ENCODE measurements around the gene PSENEN. TPM values are rescaled to one million over a fixed set of nuclear protein-coding genes. Genes with fewer than 3 reads are reported as not detected.
"Not testable (repeated sequence)": the region's sequence is repeated elsewhere in the genome, so short reads cannot be mapped to it uniquely, and the experiment has no call there.

PSENEN gene
- total RNA-seq, 1 experiment from 2014 or later: 91.4 TPM

DNA sequence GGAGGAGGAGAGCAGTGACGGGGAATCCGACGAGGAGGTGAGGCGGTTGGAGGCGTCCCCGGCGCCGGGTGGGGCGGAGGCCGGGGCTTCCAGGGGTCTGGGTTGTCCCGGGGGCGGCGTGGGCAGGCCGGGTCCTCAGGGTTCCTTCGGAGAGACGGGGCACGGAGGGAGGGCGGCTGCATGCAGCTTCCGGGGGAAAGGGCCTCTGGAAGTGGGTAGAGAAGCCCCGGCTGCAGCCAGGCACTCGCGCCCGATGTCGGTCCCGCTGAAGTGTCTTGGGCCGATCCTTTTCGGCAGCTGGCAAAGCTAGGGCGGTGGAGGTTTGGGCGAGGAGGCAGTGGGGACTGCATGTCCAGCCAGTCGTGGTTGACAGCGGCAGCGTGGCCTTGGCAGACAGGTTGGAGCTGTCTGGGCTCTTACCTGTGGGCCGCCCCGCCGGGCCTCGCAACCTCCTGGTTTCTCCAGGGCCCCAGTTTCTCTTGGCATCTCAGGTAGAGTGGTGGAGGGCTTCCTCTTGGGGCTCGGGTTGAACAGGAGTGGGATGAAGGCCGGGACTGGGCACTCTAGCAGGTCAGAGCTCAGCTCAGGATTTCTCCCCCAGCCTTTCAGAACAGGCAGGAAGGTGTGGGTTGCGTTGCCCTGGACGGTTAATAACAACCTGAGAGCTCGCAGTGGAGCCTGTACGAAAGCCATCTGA lies 27.0 kb upstream of the PSENEN start:
- DNase-seq (ENCODE audit: low spot score): no peak

GRCh38 chr19:35719402-35720162 lies 25.9 kb upstream of the PSENEN start:
- no peak for DNase-seq (ENCODE audit: low spot score)

GRCh38 chr19:35720163-35720524 lies 25.3 kb upstream of the PSENEN start:
- DNase-seq (ENCODE audit: low spot score): no peak

DNA sequence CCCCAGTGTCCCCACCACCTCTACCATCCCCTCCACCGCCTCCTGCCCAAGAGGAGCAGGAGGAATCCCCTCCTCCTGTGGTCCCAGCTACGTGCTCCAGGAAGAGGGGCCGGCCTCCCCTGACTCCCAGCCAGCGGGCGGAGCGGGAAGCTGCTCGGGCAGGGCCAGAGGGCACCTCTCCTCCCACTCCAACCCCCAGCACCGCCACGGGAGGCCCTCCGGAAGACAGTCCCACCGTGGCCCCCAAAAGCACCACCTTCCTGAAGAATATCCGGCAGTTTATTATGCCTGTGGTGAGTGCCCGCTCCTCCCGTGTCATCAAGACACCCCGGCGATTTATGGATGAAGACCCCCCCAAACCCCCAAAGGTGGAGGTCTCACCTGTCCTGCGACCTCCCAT lies 24.8 kb upstream of the PSENEN start:
- no peak for DNase-seq (ENCODE audit: low spot score)

GRCh38 chr19:35721374-35721773 lies 24.1 kb upstream of the PSENEN start:
- no peak for DNase-seq (ENCODE audit: low spot score)

GRCh38 chr19:35722461-35722860 lies 23.0 kb upstream of the PSENEN start:
- DNase-seq (ENCODE audit: low spot score): no peak

- DNase-seq (ENCODE audit: low spot score): no peak
Measured at GRCh38 chr19:35722897-35723296, 22.6 kb upstream of the PSENEN start.

GRCh38 chr19:35723671-35724070 lies 21.8 kb upstream of the PSENEN start:
- no peak for DNase-seq (ENCODE audit: low spot score)

DNA sequence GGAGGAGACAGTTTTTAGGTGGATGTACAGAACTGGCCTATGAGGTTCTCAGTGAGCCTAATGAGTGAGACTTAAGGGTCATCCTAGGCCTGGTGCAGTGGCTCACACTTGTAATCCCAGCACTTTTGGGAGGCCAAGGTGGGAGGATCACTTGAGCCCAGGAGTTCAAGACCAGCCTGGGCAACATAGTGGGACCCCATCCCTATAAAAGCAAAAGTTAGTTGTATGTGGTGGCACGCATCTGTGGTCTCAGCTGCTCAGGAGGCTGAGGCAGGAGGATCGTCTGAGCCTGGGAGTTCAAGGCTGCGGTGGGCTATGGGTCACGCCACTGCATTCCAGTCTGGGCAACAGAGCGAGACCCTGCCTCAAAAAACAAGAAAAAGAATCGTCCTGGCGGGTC lies 21.3 kb upstream of the PSENEN start:
- DNase-seq (ENCODE audit: low spot score): not testable (repeated sequence)

GRCh38 chr19:35724560-35724959 lies 20.9 kb upstream of the PSENEN start:
- DNase-seq (ENCODE audit: low spot score): no peak

- DNase-seq (ENCODE audit: low spot score): no peak
Measured at GRCh38 chr19:35725216-35725861, 20.1 kb upstream of the PSENEN start.

DNA sequence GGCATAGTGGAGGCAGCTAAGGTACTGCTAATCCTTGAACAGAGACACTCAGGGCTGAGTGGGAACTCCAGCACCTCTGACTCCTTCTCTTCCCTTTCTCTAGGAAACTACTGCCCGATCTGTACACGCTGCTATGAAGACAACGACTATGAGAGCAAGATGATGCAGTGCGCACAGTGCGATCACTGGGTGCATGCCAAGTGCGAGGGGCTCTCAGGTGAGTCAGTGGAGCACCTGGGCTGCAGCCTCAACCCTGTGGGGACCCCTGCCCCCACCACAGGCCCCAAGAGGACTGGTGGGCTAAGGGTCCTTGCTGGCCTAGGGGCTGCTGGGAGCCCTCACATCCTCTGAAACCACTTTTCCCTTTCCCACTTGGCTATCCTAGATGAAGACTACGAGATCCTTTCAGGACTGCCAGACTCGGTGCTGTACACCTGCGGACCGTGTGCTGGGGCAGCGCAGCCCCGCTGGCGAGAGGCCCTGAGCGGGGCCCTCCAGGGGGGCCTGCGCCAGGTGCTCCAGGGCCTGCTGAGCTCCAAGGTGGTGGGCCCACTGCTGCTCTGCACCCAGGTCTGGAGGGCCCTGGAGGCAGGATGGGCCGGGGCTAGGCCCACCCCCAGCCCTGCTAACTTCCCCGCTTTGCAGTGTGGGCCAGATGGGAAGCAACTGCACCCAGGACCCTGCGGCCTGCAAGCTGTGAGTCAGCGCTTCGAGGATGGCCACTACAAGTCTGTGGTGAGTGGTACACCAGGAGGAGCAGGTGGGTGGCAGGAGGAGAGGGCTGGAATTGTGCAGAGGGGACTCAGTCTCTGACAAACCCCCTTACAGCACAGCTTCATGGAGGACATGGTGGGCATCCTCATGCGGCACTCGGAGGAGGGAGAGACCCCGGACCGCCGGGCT lies 18.1 kb upstream of the PSENEN start:
- DNase-seq (ENCODE audit: low spot score): no peak

DNA sequence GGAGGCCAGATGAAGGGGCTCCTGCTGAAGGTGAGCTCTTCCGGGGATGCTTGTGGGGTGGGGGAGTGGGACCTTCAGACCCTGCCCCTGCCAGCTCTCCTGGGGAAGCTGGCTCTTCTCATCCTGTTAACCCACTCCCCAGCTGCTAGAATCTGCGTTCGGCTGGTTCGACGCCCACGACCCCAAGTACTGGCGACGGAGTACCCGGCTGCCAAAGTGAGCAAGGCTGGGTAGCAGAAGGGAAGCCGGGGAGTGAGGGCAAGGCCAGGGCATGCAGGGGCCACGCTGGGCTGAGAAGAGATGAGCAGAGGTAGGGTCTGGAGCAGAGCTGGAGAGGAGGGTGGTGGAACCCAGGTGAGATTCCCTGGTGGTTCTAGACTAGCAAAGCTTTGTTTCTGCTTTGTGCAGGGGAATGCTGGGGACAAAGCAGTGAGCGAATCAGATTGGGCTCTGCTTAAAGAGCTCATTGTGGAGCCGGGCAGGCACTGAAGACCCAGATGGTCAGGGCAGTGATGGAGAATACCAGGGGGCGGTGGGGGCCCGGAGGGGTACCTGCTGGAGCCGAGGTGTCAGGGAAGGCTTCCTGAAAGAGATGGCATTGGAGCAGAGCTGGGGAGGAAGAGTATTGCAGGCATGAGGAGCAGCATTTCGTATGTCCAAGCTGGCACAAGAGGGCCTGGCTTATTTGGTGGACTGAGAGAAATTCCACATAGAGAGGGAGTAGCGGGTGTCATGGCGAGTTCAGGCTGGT lies 17.3 kb upstream of the PSENEN start:
- no peak for DNase-seq (ENCODE audit: low spot score)

DNA sequence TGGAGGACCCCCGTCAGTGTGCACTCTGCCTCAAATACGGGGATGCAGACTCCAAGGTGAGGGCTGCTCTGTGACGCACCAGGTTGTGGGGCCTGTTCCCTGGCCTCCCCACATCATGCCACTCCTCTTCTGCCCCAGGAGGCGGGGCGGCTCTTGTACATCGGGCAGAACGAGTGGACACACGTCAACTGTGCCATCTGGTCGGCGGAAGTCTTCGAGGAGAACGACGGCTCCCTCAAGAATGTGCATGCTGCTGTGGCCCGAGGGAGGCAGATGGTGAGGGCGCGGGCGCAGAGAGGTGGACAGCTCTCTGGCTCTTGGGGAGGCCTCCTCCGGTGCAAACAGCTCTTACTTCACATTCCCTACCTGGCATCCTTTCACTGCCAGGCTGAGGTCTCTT lies 16.4 kb upstream of the PSENEN start:
- DNase-seq (ENCODE audit: low spot score): no peak

DNA sequence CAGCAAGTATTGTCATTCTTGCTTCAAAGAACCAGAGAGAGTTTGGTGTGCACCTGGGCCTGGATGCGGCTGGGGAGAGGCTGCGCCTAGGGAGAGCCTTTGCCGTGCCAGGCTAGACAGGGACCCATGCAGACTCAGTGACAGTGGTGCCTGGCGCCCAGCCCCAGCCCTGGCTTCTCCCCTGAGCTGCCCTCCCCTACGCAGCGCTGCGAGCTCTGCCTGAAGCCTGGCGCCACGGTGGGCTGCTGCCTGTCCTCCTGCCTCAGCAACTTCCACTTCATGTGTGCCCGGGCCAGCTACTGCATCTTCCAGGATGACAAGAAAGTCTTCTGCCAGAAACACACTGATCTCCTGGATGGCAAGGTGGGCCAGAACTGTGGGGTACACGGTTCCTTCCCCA lies 15.7 kb upstream of the PSENEN start:
- no peak for DNase-seq (ENCODE audit: low spot score)

DNA sequence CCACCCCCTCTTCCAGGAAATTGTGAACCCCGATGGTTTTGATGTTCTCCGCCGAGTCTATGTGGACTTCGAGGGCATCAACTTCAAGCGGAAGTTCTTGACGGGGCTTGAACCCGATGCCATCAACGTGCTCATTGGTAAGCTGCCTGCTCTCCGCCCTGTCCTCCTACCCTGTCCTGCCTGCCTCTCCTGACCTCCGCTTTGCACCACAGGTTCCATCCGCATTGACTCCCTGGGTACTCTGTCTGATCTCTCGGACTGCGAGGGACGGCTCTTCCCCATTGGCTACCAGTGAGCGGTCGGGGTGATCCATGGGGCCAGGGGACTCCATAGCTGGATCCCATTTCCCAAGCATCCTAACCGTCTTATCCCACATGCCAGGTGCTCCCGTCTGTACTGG lies 15.1 kb upstream of the PSENEN start:
- no peak for DNase-seq (ENCODE audit: low spot score)

DNA sequence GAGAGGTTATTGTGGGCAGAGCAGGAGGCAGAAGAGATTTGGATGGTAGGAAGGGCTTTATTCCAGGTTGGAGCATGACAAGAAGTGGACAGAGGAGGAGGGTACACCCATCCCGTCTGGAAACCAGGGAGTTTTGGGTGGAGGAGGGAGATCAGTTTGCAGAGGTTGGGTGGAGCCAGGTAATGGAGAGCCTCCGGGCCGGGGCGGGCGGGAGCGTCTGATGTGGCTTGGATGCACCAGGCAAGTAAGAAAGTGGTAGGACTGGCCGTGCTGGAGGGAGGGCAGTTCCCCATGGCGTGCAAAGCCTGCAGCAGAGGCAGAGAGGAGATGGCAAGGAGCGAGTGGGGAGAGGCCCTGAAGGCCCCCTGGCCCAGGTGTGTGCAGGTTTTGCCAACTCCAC lies 14.1 kb upstream of the PSENEN start:
- no peak for DNase-seq (ENCODE audit: low spot score)

- DNase-seq (ENCODE audit: low spot score): no peak
Measured at GRCh38 chr19:35731779-35732405, 13.6 kb upstream of the PSENEN start.

DNA sequence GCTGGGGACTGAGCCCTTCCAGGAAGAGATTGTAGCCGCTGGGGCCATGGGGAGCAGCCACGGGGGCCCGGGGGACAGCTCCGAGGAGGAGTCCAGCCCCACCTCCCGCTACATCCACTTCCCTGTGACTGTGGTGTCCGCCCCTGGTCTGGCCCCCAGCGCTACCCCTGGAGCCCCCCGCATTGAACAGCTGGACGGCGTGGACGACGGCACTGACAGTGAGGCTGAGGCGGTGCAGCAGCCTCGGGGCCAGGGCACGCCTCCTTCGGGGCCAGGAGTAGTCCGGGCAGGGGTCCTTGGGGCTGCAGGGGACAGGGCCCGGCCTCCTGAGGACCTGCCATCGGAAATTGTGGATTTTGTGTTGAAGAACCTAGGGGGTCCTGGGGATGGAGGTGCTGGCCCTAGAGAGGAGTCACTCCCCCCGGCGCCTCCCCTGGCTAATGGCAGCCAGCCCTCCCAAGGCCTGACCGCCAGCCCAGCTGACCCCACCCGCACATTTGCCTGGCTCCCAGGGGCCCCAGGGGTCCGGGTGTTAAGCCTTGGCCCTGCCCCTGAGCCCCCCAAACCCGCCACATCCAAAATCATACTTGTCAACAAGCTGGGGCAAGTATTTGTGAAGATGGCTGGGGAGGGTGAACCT lies 12.8 kb upstream of the PSENEN start:
- DNase-seq (ENCODE audit: low spot score): no peak
